SK-N-SH treated with all-trans-retinoic acid at 6 μM for 48 hours (cell line): Measurements from ENCODE around the gene LAPTM5.

Source experiments
- ATAC-seq: fragments of 200-7000 bp; cut with Tn5 transposase; 3 replicates; pipeline ENCODE4 v1.9.1; 2020; ENCODE audit warnings: mild to moderate bottlenecking, moderate library complexity
- ARNTL ChIP-seq: fragments of 450-650 bp; formaldehyde crosslinking; IDR thresholded peaks from 2 replicates; pipeline ENCODE4 v1.5.0; 2020; ENCODE audit warnings: low read depth, mild to moderate bottlenecking, moderate library complexity, borderline replicate concordance
- BACH2 ChIP-seq: fragments of 250-450 bp; sonication (Bioruptor Pico); IDR thresholded peaks from 2 replicates; pipeline ENCODE4 v1.9.0; 2021; ENCODE audit warnings: mild to moderate bottlenecking, borderline replicate concordance
- CREB5 ChIP-seq: fragments of 250-450 bp; sonication (Bioruptor Pico); IDR thresholded peaks from 2 replicates; pipeline ENCODE4 v1.5.1; 2020; ENCODE audit warnings: low read depth, mild to moderate bottlenecking, moderate library complexity
- CSDC2 ChIP-seq: fragments of 250-450 bp; sonication (Bioruptor Pico); IDR thresholded peaks from 2 replicates; pipeline ENCODE4 v1.5.0; 2020; ENCODE audit warnings: mild to moderate bottlenecking, moderate library complexity
- ESRRG ChIP-seq: fragments of 250-450 bp; sonication (Bioruptor Pico); IDR thresholded peaks from 2 replicates; pipeline ENCODE4 v1.6.1; 2021; ENCODE audit warnings: mild to moderate bottlenecking
- GLIS3 ChIP-seq: fragments of 250-450 bp; sonication (Bioruptor Pico); IDR thresholded peaks from 2 replicates; pipeline ENCODE4 v1.5.0; 2020; ENCODE audit warnings: mild to moderate bottlenecking, moderate library complexity
- ISL1 ChIP-seq: fragments of 250-450 bp; sonication (Bioruptor Pico); IDR thresholded peaks from 2 replicates; pipeline ENCODE4 v2.1.2; 2022; ENCODE audit warnings: mild to moderate bottlenecking, moderate library complexity
- OSR1 ChIP-seq: fragments of 250-450 bp; sonication (Bioruptor Pico); IDR thresholded peaks from 2 replicates; pipeline ENCODE4 v1.8.0; 2022; ENCODE audit warnings: moderate library complexity, mild to moderate bottlenecking, inconsistent platforms
- PPARA ChIP-seq: fragments of 250-450 bp; sonication (Bioruptor Pico); IDR thresholded peaks from 2 replicates; pipeline ENCODE4 v1.5.0; 2020; ENCODE audit warnings: mild to moderate bottlenecking, borderline replicate concordance
- SNAI2 ChIP-seq: fragments of 250-450 bp; sonication (Bioruptor Pico); IDR thresholded peaks from 2 replicates; pipeline ENCODE4 v1.5.0; 2020; ENCODE audit warnings: mild to moderate bottlenecking, moderate library complexity
- TCF4 ChIP-seq: fragments of 250-450 bp; sonication (Bioruptor Pico); IDR thresholded peaks from 2 replicates; pipeline ENCODE4 v1.8.0; 2021; ENCODE audit warnings: mild to moderate bottlenecking, moderate library complexity, borderline replicate concordance
- TOX ChIP-seq: fragments of 250-450 bp; sonication (Bioruptor Pico); IDR thresholded peaks from 2 replicates; pipeline ENCODE4 v1.8.0; 2021; ENCODE audit warnings: mild to moderate bottlenecking, moderate library complexity, borderline replicate concordance
- TSHZ2 ChIP-seq: fragments of 250-450 bp; sonication (Bioruptor Pico); IDR thresholded peaks from 2 replicates; pipeline ENCODE4 v1.5.0; 2020; ENCODE audit warnings: mild to moderate bottlenecking, moderate library complexity
- ZFP3 ChIP-seq: fragments of 250-450 bp; sonication (Bioruptor Pico); IDR thresholded peaks from 2 replicates; pipeline ENCODE4 v1.5.0; 2020; ENCODE audit warnings: mild to moderate bottlenecking, moderate library complexity
- ZFP30 ChIP-seq: fragments of 450-650 bp; formaldehyde crosslinking; IDR thresholded peaks from 2 replicates; pipeline ENCODE4 v1.5.0; 2022; ENCODE audit warnings: mild to moderate bottlenecking, moderate library complexity
- ZNF70 ChIP-seq: fragments of 450-650 bp; formaldehyde crosslinking; IDR thresholded peaks from 2 replicates; pipeline ENCODE4 v1.5.0; 2020; ENCODE audit warnings: mild to moderate bottlenecking, moderate library complexity
- ZNF8 ChIP-seq: fragments of 450-650 bp; formaldehyde crosslinking; IDR thresholded peaks from 2 replicates; pipeline ENCODE4 v1.5.0; 2020; ENCODE audit warnings: mild to moderate bottlenecking, moderate library complexity
- TF ChIP-seq, protein P1 (sequence below): fragments of 250-450 bp; sonication (Bioruptor Pico); IDR thresholded peaks from 2 replicates; pipeline ENCODE4 v1.8.0; 2021; ENCODE audit warnings: low read depth, mild to moderate bottlenecking, moderate library complexity, borderline replicate concordance
- TF ChIP-seq, protein P2 (sequence below): fragments of 250-450 bp; sonication (Bioruptor Pico); IDR thresholded peaks from 2 replicates; pipeline ENCODE4 v1.8.0; 2020; ENCODE audit warnings: mild to moderate bottlenecking, moderate library complexity, borderline replicate concordance
- TF ChIP-seq, protein P3 (sequence below): fragments of 250-450 bp; sonication (Bioruptor Pico); IDR thresholded peaks from 2 replicates; pipeline ENCODE4 v1.5.1; 2021; ENCODE audit warnings: mild to moderate bottlenecking, moderate library complexity

The LAPTM5 gene

GRCh38 chr1:30752651-30752908 is 5.0 kb downstream of the LAPTM5 start:
- no peak for ATAC-seq
- TF ChIP-seq TCF4 (CRISPR knock-in tag) (no peak), SNAI2 (CRISPR knock-in tag) (no peak), CREB5 (no peak), GLIS3 (CRISPR knock-in tag) (no peak), ESRRG (no peak), ISL1 (CRISPR knock-in tag) (no peak), OSR1 (CRISPR knock-in tag) (no peak), TSHZ2 (no peak)
- TF ChIP-seq, protein P1, sequence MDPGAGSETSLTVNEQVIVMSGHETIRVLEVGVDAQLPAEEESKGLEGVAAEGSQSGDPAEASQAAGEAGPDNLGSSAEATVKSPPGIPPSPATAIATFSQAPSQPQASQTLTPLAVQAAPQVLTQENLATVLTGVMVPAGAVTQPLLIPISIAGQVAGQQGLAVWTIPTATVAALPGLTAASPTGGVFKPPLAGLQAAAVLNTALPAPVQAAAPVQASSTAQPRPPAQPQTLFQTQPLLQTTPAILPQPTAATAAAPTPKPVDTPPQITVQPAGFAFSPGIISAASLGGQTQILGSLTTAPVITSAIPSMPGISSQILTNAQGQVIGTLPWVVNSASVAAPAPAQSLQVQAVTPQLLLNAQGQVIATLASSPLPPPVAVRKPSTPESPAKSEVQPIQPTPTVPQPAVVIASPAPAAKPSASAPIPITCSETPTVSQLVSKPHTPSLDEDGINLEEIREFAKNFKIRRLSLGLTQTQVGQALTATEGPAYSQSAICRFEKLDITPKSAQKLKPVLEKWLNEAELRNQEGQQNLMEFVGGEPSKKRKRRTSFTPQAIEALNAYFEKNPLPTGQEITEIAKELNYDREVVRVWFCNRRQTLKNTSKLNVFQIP (CRISPR knock-in tag), result no peak
- TF ChIP-seq, protein P2, sequence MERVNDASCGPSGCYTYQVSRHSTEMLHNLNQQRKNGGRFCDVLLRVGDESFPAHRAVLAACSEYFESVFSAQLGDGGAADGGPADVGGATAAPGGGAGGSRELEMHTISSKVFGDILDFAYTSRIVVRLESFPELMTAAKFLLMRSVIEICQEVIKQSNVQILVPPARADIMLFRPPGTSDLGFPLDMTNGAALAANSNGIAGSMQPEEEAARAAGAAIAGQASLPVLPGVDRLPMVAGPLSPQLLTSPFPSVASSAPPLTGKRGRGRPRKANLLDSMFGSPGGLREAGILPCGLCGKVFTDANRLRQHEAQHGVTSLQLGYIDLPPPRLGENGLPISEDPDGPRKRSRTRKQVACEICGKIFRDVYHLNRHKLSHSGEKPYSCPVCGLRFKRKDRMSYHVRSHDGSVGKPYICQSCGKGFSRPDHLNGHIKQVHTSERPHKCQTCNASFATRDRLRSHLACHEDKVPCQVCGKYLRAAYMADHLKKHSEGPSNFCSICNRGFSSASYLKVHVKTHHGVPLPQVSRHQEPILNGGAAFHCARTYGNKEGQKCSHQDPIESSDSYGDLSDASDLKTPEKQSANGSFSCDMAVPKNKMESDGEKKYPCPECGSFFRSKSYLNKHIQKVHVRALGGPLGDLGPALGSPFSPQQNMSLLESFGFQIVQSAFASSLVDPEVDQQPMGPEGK (CRISPR knock-in tag), result no peak

DNA sequence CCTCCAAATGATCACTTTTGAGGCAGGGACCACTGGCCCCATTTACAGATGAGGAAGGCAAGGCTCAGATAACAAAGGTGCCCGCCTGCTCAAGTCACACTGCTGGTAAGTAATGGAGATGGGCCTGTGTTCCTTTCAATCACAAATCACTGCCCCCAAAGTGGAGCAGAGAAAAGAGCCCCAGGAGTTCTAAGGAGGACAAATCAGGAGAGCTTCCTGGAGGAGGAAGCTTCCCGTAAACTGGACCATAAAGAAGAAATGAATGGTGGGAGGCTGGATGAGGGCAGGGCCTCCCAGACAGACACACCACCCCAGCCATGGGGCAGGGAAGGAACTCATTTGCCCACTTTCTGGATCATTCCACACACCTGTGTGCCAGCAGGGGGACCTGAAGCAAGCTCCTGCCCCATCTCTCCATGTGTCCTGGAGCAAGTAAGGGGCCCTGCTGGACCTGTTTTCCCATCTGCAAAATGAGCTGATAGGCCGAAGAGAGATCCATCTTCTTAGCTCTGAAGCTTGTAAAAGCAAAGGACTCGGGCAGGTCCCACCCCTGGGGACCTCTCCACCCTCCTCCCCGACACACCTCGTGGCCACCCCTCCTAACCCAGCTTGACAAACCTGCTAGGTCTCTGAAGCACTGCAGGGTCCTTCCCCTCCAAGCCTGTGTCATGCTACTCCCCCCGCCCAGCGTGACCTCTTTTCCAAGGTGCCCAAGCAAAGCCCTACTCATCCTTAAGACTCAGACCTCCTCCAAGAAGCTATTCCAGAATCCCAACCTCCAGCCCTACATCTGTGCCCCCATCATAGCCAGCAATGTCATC is 5.5 kb downstream of the LAPTM5 start:
- TF ChIP-seq BACH2 (no peak), ARNTL (CRISPR knock-in tag) (no peak), ZFP30 (CRISPR knock-in tag) (no peak), PPARA (CRISPR knock-in tag) (no peak), ZNF8 (CRISPR knock-in tag) (no peak), CSDC2 (no peak), OSR1 (CRISPR knock-in tag) (no peak), TOX (no peak)
- no peak for ATAC-seq

DNA sequence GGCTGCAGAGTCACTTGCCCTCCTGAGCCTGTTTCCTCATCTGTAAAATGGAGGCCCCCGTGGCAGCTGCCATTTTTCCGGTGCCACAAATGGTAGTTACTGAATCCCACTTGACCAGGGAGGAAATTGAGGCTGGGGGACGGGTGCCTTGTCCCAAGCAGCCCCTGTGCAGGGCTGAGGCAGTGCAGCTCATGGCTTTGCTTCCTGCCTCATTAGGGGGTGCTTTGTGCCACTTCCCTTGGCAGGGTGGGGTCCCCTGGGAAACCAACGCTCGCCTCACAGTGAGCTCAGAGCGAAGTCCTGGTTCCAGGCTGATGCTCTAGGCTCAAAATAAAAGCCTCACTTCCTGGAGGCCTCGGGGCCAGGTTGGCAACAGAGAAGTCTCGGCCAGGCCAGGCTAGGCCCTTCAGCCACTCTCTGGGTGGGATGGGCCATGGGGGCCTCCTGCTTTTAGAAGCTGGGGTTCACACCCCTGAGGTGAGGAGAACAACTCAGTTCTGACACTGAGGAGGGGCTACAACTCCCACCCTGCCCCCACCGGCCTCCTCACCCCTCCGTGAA is 6.8 kb downstream of the LAPTM5 start:
- TF ChIP-seq ESRRG (no peak), ZNF70 (CRISPR knock-in tag) (no peak), ZFP3 (CRISPR knock-in tag) (no peak)
- TF ChIP-seq, protein P3, sequence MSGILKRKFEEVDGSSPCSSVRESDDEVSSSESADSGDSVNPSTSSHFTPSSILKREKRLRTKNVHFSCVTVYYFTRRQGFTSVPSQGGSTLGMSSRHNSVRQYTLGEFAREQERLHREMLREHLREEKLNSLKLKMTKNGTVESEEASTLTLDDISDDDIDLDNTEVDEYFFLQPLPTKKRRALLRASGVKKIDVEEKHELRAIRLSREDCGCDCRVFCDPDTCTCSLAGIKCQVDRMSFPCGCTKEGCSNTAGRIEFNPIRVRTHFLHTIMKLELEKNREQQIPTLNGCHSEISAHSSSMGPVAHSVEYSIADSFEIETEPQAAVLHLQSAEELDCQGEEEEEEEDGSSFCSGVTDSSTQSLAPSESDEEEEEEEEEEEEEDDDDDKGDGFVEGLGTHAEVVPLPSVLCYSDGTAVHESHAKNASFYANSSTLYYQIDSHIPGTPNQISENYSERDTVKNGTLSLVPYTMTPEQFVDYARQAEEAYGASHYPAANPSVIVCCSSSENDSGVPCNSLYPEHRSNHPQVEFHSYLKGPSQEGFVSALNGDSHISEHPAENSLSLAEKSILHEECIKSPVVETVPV (CRISPR knock-in tag), result no peak
- ATAC-seq, result no peak
